HG03469 (cell line): ENCODE measurements around the gene MYOM3.

Experiments
- ATAC-seq: cut with Tn5 transposase; IDR thresholded peaks from one replicate; pipeline ENCODE4 v1.9.1; 2021; ENCODE audit warnings: mild to moderate bottlenecking, moderate library complexity, moderate number of reproducible peaks; ENCODE audit not compliant: unreplicated experiment

The MYOM3 gene

DNA sequence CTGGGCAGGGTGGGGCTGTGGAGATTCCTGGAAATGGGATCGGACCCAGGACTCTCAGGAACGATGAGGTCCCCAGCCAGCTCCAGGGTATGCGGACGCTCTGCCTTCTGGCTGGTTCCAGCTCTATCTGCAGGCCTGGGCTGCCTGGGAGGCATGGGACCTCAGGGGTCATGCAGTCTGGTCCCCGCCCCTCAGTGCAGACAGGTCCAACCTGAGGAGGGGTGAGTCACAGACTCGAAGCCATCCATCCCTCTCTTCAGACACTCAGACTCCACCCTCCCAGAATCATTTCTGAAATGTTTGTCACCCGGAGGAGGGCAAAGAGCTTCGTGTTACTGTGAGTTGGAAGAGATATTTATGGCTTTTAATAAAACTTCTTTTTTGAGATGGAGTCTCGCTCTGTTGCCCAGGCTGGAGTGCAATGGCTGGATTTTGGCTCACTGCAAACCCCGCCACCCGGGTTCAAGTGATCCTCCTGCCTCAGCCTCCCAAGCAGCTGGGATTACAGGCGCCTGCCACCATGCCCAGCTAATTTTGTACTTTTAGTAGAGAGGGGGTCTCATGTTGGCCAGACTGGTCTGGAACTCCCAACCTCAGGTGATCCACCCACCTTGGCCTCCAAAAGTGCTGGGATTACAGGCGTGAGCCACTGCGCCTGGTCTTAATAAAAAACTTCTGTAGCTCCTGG lies 5.9 kb upstream of the MYOM3 start:
- ATAC-seq: no peak

DNA sequence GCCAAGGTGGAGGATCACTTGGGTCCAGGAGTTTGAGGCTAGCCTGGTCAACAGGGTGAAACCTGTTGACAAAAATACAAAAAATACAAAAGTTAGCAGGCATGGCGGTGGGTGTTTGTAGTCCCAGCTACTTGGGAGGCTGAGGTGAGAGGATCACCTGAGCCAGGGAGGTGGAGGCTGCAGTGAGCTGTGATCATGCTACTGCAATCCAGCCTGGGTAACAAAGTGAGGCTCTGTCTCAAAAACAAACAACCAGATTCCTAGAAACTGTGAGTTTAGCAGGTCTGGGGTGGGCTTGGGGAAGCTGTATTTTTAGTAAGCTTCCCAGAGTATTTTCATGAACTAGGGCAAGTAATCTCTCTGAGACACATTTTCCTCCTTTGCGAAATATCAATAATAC lies 5.2 kb upstream of the MYOM3 start:
- no peak for ATAC-seq

DNA sequence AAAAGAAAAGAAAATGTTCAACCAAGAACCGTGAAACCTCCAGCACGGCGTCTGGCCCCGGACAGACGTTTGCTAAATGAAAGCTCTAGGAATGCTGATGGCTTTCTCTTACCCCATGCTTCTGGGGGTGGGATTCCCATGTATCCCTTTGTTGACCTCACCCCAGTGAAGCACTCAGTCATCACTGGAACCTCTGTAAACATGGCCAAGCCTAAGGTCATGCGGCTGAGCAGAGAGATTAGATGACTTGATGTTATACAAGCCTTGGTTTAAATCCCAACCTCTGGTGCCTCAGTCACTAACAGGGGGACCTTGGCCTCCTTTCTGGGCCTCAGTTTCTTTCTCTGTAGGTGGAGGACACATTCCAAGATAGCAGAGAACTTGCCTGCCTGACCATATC lies 2.8 kb upstream of the MYOM3 start:
- no peak for ATAC-seq

DNA sequence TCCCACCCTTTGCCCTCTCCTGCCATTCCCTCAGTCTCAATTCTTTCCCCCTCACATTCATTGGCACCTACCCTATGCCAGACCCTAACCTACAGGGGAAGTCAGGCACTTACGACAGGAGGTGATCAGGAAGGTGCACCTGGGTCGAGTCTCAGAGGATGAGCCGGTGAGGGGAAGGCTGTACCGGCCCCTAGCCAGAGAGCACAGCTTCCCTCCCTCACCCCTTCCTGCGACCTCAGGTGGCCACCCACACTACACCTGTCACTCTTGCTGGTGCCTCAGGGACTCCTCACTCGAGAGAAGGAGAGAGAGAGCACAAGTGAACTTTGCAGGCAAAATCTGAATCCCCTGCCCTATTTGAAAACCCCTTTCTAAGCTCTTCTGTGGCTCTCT lies 1.7 kb upstream of the MYOM3 start:
- no peak for ATAC-seq

DNA sequence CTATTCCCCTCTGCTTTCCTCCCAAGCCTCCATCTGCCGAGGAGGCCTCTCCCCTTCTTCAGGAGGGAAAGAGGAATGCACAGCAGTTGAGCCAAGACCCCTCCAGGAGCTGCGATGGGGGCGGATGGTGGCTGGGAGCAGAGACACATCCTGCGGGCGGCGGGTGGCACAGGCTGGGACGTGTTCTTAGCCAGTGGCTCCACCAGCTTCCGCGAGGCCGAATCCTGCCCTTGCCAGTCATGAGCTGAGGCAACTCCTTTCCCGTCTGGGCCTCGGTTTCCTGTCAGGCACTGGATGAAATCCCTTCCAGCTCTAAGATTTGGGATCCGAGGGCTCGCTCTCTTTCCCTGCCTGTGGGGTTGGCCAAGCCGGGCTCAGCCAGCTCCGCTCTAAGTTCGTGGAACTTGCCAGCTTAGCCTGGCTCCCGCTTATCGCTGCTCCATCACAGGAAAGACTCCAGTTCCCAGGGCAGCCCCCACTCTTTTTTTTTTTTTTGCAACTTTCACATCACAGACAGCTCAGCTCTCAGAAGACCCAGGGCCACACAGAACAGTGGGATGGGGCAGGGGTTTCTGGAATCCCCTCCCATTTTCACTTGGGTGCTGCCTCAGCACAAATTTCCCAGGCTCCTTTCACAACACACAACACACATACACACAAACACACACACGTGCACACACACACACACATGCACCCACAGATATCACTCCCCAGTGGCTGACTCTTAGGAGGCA lies 506 bp downstream of the MYOM3 start:
- ATAC-seq: no peak

DNA sequence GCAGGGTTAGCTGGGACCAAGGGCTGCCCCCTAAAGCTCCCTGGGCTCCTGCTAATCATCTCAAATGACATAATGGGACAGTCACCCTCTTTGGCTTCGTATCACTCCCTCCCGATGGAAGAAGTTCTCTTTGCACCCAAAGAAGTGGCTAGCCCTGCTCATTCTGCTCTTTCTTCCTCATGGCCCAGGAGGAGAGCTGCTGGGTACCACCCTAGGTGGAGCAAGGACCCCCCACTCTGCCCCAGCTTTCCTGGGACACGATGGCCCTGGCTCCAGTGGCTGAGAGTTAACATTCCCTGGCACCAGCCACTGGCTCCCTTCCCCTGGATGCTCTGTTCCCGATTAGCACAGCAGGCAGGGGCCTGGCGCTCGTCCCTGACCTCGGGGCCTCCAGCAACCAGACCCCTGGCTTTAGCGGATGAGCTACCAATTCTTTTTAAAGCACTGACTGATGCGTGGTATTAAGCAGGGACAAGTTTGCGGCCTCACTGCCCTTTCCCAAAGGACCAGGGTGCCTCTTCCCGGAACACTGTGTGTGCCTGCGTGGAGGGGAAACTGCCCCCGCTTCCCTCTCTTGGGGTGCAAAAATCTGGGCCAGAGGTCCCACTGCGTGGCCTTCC lies 1.2 kb downstream of the MYOM3 start:
- no peak for ATAC-seq

DNA sequence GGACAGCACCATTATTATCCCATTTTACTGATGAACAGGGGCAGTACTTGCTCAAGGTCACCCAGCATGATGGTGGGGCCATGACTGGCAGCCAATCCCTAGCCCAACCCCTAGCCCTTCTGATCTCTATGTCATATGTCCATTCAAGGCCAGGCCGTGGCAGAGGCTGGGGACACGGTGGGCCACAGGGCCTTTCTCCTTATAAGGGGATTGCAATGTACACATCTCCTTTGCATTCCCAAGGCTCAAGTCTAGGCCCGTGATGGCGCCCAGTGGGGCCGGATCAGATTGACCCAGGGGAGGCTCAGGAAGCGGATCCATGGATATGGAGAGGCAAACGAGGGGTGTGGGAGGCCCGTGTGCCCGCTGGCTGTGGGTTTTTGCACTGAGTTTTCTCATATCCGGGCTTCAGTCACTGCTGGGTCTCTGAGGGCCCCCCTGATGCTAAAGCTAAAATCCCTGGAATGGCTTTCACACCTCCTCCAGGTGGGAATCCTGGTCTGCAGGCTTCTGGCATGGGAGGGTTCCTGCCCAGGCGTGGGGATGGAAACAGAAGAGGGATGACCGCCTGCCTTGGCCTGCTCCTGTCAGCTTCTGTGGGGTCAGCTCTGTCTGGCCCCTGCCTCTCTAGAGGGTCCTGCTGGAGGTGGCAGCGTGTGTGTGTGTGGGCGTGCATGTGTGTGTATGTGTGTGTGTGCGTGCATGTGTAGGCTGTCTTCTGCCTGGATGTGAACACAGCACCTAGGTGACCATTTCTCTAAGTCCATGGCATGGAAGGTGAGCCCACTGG lies 2.1 kb downstream of the MYOM3 start:
- no peak for ATAC-seq

DNA sequence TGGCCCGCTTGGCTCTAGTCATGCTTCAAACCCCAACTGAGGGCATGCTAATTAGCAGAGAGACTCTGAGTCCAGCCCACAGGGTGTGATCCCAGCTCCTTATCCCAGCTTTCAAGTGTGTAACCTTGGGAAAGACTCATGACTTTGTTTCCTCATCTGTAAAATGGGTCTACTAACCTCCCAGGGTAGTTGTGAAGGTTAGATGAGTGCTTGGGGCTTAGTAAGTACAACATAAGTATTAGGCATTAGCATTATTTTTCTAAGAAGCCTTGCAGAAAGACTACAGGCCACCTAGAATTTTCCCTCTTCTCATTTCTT lies 2.8 kb downstream of the MYOM3 start:
- no peak for ATAC-seq

DNA sequence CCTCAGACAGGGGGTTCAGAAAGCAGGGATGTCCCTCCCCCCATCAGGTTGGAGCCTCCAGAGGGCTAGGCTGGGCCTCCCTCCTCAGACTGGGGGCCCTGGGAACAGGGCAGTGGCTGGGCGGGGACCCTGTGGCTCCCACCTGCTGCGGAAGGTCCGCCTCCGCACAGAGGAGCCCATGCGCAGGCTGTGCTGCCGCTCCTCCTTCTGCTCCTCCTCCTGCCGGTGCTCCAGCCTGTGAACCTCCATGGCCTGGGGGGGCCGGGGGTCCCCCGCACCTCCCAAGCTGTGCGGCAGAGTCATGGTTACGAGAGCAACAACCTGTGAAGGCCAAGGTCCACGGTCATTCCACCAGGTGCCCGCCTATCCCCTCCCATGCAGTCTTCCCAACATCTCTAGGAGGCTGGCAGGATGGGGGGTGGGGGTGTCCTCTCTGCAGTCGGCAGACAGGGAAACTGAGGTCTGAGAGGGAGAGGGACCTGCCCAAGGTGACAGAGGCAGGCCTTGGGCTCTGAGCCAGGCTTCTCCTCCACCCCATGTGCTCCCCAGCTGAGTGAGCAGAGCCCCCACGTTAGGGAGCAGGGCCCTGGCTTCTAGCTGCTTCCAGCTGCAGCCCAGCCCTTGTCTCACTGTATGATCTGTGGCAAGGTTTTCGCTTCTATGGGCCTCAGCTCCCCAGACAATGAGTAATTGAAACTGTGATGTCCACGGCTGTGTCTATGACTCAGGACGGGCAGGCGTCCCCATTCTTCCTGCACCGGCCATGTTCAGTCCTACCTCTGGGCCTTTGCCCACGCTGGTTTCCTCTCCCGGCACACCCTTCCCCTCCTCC lies 3.4 kb downstream of the MYOM3 start:
- no peak for ATAC-seq

DNA sequence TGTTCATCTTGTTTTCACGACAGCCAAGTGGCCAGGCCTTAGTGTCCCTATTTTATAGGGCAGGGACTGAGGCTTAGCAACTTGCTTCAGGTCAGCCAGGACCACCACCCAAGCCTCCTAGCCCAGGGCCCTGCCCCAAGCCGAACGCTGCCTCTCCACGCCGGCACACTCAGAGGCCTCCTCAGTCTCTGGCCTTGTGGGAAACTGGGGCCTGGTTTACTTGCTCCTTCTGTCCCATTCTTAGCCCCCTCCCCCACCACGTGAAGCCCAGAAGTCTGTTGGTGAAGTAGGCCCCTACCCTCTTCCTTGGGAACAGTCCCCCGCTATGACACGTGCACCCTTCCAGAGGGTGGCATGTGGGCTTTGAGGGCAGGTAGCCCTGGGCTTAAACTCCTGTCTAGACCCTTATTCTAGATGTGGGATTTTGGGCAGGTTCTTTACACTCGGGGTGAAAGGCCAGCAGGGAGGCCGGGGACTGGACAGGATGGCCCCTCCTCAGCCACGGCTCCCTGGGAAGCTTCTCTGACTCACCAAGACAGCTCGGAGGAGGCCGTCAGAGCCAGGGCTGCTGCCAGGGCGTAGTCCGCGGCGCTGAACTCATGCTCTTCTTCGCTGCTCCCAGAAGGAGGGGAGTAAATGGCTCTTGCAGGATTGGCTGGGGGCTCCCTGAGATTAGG lies 4.3 kb downstream of the MYOM3 start:
- ATAC-seq: no peak

DNA sequence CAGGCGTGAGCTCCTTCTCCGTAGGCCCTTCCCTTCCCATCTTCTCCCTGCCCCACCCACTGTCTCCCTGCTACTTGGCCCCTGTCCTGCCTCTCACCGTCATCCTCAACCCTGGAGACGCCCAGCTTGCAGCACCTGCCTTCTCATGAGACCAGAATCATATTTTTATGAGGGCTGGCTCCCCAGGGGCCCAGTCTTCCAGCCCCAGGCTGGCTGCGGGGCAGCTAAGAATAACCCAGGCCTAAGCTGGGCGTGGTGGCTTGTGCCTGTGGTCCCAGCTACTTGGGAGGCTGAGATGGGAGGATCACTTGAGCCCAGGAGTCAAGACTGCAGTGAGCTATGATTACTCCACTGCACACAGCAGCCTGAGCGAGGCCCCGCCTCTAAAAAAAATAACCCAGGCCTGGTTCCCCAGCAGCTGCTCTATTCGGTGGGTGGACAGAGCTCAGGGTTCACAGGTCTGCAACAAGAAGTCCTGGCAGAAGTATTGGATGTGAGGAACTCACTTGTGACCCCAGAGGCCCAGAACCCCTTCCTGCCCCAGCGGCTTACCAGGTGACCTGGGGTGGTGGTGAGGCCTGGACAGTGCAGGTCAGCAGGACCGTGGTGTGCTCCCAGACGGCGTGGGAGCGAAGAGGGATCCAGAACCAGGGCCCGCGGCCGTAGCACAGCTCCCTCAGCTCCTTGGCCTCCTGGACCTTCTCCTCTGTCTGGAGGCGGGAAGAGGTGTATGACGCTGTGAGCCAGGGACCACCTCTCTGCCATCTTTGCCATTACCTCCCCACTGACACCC lies 6.4 kb downstream of the MYOM3 start:
- no peak for ATAC-seq

DNA sequence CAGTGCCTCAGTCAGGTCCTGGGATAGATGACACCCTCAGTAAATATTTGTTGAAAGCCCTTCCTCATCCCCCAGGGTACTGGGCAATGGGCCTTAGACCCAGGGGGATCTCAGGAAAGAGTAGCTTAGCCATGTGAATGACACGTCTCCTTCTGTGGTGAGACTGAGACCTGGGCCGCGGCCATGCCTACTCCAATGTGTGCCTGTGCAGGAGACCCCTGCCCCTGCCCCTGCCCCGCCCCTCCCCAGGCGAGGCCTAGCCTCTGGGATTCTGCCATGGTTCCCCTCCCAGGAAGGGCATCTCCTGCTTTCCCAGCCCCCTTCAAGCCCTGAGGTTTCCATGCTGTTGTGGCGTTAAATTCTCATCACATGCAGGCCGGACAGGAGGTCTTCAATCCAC lies 7.1 kb downstream of the MYOM3 start:
- ATAC-seq: no peak

DNA sequence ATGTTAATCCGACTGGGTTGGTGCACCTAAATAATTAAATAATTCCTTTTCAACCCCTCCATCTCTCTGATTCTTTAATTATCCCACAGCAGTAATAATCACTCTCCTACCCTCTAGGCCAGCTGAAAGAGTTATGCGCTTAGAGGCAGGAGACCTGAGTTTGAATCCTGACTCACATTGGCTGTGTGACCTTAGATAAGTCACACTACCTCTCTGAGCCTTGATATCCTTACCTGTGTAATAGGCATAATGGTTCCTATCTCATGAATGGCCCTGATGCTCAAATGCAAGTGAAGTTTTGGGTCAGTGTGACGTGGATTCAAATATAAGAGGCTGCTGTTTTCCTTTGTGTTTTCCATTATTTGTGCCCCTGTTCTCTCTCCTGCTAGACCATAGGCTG lies 8.1 kb downstream of the MYOM3 start:
- no peak for ATAC-seq

DNA sequence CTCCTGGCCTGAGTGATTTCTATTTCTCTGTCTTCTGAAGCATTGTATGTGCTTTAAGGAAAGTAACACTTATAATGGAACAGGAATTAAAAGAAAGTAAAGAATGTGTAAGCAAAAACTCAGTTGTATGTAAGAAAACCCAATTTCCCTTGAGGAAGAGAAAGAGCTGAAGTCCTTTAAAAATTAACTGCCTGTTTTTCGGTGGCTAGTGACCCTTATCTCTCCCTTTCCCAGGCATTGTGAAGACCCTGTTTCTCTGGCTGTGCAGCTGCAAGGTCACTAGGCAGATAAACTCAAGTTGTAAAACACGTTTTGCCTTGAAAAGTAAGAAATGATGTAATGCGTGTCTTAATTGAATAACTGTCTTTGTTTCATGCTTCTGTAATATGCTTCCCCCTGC lies 8.5 kb downstream of the MYOM3 start:
- ATAC-seq: no peak

DNA sequence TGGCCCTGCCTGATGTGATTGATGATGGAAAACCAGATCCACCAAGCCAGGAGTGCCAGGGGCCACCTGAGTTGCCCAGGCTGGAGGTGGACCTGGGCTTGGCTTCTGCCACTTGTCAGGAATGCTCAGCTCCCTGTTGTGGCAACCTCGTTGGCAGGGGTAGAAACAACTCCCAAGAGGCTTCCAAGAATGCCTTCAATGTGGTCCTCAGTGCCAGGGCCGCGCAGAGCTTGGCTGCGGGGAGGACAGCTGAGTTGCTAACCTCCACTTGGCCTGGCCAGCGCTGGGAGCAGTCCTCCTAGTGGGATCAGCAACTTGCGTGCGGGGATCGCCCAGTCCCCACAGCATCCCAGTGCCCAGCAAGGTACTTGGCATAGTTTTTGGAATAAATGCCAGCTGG lies 9.0 kb downstream of the MYOM3 start:
- no peak for ATAC-seq

DNA sequence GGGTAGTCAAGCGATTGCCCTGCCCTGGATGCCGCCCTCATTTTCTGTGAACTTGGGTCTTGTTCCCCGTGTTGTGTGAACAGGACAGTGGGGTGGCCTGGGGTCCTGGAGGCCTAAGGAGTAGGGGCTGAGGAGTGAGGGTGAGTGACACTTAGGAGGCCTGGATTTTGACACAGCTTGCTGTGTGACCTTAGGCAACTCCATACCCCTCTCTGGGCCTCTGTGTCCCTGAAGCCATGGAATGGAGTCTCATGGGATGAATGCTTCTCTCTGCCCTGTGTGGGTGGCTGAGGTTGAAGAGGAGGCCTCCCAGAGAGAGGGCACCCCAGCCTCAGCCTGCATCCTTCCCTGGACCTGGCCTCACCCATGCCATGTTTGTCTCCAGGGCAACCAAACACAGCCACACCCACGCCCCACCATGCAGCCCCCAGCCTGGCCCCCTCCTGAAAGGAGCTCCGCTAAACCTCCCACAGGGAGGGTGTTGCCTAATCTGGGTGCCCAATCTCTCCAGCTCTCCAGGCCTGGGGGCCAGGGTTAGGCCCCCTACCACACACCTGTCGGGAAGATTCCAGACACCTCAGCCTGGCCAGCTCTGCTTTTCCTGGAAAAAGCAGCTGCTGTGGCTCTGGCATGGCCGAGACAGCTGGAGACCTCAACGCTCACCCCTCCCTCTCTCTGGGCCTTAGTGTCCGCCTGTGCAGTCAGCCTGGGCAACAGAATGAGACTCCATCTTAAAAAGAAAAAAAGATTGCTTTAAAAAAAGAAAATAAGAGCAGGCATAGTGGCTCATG lies 9.9 kb downstream of the MYOM3 start:
- ATAC-seq: no peak

DNA sequence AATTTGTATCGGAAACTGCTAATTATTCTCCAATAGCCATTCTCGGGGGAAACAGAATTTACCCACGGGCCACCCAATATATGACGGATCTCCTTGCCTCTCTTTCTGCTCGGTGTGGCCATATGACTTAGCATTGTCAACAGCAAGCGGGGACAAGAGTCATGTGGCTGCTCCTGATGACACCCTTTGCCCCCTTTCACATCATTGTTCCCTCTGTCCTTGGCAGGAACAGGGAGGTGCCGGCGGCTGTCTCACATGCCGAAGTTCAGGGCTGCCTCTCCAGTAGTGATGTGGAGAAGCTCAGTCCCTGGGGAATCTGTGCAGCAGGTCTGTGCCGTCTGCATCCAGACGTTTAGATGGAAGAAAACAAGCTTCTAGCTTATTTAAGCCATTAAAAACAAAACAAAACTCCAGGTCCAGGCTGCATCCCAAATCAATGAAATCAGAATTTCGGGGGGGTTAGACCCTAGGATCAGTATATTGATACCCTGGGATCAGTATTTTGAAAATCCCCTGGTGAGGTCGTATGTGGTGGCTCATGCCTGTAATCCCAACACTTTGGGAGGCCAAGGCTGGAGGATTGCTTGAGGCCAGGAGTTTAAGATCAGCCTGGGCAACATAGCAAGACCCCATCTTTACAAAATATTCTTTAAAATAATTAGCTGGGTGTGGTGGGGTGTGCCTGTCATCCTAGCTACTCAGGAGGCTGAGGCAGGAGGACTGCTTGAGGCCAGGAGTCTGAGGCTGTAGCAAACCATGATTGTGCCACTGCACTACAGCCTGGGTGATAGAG lies 10.8 kb downstream of the MYOM3 start:
- ATAC-seq: no peak
